Fibroblast of skin of right quadriceps (primary cell): ENCODE results near the gene NECTIN1.

Experiments
- DNase-seq: peaks from one replicate; pipeline ENCODE4 v3.0.0-alpha.2; 2013

NECTIN1 gene

DNA sequence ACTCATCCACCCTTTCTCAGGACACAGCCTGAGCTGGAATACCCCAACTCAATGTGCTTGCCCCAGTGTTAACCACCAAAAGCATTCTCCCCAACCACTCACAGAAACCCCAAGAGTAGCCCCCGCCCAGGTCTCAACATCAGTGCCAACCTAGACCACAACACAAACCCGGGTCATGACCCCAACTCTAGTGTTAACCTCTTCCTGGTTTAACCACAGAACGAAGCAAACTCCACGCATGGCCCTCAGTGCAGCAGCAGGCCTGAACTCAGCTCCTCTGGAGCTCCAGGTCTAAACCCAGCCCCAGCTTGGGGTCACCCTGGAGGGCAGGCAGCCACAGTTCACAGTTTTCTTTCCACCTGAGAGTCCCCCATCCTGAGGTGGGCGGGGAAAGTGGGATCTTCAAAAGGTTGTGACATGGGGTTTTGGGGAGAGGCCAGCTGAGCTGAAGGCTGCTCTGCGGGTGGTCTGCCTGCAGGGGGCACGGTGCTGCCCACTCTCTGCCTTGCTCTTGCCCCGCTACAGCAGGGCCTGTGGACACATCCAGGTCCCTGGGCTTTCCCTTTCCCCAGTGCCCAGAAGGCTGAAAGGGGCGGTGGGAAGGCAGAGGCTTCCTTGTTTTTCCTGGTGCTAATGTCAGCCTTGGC is 37.9 kb downstream of the NECTIN1 start:
- DNase-seq = no peak

DNA sequence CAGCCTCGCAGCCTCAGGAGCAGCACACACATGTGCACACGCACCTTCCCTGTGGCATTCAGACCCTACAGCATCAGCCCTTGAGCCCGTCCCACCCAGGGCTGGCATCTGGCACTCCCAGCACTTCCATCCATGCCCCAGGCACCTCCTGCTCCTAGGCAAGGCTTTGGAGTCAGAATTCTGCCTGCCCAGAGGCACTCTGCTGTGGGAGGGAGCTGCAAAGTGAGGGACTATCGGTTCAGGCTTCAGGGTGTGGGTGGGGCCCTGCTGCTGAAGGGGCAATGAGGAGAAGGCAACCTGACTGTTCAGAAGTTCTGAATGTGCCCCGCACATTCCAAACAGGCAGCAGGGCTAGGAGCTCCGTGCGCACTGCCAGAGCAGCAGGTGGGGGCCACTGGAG is 39.7 kb downstream of the NECTIN1 start:
- DNase-seq = no peak

DNA sequence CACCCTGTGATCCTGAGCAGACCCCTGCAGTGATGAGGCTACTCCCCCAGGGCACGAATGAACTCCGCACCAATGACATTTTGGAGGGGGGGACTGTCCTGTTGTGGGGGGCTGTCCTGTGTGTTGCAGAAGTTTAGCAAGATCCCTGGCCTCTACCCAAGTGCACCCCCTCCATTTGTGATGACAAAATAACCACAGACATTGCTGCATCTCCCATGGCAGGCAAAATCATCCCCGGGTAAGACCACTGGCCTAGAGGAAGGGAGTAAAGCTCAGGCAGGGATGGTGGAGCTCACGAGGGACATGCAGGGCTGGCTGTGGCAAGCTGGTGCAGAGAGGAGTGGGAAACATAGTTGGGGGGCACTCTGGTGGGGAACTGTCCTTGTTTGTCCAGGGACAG is 40.6 kb downstream of the NECTIN1 start:
- no peak for DNase-seq

DNA sequence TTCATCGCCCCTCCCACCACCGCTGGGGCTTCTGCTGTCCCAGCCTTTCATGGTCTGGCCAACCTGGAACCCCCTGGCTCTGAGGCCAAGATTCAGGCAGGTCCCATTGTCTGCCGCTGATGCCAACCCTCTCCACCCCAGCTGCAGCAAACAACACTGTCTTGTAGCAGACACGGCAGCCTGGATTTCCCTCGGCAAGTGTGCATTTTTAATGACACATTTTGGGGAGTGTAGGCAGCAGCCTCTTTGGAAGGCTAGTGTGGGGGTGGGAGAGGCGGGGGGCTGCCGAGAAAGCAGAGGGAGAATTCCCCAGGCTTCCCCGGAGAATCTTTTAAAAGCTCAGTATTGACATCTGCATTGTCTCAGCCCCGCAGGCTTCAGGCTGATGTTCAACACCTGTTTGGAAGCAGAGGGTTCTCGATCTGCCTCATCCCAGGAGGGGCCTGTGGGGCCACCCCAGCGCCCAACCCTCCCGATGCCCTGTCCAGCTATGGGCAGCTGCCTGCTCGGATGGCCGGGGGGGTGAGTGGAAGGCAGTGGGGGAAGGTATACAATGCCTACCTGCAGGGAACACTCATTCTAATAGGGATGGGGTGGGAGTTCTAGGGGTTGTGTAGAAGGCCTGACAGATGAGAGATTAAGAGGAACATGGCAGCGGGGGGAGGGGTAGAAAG is 41.5 kb downstream of the NECTIN1 start:
- DNase-seq = no peak

DNA sequence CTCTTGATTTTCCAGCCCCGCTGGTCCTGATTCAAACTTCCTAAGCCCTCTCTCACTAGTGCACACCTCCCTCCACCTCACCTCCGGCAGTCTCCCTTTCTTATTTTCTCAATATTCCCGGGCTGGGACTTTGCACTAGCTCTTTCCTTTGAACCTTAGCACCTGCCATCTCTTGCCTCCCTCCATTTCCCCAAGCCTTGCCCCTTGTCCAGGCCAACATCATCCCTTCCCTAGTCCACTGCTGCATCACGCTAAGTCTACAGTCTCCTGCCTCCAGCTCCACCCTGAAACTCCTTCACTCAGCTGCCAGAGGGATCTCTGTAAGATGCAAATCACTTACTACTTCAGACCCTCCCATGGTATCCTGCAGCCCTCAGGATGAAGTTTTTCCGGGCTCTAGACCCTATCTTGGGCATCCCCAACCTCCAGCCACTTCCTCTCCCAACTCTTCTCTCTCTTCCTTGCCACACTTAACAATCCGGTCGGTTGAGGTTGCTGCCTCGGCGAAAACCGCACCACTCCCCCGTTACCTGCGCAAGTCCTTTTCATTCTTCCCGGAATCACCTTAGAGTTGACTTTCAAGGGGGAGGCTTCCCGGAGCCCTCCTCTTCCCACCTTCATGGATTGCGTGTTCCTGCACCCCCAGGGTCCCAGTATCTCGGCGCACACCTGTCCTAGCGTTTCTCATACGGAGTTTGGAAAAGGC is 42.7 kb downstream of the NECTIN1 start:
- no peak for DNase-seq

DNA sequence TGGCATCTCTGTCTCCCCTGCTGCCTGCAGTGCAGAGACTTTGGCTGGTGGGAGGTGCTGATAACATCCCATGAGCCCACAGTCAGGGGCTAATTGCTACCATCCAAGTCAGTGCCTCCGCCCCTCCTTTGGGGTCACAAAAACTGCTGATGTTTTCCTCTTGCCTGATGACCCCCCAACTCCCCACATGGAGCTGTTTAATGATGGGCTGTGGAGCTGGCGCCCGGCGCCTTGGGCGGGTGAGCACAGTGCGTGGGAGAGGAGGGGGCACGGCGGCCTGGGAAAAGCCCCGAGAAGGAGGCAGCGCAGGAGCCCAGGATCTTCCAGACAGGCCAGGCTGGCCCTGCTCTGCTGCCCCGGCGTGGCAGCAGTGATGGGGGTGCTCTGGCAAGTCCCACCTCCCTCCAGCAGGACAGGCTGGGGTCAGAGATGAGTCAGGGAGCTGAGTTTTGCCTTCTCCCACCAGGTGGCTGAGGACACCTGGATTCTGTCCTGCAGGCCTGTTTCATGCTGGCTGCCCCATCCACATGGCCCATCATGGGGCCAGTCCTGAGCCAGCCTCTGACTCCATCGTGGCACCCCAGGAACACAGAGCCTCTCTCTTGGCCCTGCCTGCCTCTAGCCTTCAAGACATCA is 43.8 kb downstream of the NECTIN1 start:
- no peak for DNase-seq

DNA sequence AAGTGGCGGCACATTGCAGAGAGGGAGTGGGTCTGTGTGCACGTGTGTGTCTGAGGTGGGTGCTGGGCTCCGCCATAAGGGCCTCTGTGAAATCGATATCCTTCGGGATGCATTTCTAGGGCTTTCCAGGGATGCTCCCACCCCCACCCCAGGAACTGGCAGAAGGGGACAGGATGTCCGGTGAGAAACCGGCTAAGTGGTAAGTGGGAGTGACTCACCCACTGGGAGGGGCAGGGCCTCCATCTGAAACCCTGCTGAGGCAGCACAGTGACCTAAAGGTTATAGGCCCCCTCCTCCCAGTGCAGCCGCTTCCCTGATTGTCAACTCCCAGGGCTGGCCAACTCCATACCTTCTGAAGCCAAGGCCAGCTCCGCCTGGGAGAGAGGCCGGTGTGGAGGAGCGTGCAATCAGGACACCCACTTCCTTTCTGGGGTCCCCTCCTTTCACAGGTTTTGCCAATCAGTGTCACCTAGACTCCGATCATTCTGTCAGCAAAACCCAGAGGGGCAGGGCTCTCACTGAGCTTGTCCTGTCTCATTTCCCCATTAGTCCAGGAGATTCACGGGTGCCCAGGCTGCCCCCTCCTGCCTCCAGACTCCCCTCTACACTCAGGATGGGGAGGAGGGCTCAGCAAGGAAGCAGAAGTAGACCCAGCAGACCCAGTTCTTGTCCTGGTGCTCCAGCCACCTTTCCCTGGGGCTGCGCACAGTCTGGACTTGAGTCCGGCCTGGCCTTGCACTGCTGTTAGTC is 44.5 kb downstream of the NECTIN1 start:
- DNase-seq = peak; percentile 74

DNA sequence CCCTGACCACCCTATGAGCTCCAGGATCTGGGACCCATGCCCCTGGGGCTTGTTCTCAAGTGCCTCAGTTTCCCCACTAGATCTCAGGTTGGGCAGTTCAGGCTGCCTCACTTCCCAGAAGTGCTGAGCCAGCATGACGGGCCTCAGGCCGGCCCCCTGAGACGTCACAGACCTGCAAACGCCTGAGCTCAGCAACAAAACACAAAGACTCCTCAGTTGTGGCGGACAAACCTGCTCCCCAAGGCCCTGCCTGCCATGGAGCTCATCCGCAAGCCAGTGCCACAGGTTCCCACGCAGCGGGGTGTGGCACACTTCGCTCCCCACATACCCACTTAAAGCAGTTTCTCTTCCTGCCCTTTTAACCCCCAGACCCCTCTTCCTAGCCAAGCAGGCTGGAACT is 45.2 kb downstream of the NECTIN1 start:
- no peak for DNase-seq

DNA sequence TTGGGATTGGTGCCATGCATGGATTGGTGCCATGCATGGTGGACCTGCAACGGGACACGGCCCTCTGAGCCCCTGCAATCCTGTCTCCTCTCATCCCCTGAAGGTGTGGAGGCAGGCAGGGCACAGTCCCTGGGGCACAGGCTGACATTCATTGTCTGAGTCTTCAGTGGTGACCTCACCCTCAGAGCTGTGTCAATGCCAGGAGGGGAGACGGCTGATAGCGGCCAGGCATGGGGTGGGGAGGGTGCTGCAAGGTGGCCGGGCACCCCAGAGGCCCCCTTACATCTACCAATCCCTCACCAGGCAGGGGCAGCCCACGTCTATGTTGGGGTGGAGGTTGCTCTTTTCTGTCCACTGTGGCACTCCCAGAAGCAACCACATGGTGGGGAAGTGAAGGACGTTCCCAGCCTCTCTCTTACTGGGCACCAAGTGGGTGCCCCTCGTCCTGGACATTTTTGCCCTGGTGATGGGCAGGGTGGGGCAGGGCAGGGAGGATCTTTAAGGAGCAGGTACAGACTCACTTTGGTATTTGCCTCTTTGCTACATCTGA is 47.6 kb downstream of the NECTIN1 start:
- DNase-seq = no peak

DNA sequence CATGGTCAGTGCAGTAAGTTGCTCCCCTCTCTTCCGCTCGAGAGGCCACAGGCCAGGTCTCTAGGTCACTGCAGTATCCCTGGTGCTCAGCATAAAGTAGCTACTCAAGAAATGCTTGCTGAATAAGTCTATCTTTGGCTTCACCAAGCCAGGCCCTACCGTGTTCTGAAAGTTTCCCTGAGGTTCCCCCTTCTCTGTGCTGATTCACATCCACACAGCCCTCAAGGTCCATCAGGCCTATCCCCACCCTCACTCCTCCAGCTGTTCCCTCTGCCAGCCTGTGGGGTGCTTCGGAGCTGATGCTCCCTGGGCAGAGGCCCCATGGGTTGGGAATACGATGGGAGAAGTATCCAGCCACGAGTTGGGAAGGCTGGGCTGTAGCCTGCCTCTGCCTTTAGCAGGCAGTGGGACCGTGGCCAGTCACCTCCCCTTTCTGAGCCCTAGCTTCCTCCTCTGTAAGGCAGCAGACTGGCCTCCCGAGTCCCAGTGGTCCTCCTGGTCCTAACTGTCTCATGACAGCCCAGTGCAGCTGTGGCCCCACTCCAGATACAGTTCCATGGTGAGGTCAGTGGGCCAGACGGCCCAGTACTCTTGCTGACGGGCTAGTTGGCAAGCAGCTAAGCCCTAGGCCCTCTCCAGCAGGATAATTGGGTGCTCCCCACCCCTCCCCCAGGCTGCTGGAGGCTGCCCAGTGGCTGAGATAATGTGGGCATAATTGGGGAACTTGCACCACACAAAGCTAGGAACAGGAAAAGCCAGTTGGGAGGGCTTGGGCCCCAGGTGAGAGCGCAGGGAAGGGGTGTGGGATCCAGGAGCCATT is 48.2 kb downstream of the NECTIN1 start:
- DNase-seq = no peak

DNA sequence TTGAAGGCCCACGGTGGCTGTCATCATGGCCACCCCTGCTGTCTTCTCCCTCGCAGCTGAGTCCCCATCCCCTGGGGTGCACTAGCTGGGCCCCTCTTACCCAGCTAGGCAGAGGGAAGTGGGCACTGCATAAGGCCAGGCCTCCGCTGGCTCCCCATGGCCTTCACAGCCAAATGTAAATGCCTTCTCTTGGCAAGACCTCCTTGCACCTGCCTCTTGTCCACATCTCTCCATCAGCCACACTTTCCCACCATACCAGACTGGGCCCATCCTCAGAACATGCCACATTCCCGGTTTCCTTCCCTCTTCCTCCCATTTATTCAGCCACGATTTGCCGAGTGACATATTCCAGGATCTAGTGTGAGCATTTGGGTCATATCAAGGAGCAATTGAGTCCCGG is 49.7 kb downstream of the NECTIN1 start:
- DNase-seq = no peak

DNA sequence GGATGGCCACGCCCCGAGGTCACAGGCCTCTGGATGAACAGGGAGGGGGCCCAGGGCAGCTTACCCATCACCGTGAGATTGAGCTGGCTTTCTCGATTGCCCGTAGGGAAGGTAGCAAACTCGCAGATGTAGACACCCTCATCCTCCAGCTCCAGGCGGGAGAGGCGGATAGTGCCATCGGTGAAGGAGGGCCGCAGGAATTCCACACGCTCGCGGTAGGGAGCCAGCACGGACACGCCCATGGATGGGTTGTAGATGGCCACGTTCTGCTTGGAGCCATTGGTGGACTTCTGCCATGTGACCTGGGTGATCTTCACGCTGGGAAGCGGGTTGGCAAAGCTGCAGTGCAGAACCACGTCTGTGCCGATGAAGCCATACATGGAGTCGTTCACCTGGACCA is 50.6 kb downstream of the NECTIN1 start:
- no peak for DNase-seq

DNA sequence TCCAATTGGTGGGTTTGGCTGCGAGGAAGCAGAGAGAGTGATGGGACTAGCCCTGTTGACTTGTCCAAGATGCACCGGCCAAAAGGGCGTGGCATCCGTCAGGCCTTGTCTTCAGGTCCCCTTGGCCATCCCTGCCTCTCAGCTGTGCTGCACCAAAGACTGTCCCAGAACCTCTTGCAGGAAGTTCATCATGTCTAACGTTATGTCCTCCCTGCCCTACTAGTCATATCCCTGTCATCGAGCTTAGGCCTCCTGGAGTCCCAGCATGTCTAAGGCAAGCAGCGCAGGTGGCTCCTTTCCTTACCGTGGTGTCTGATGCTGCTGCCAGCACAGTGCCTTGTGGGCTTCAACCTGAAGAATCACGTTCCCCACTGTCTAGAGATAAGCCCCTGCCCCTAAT is 51.2 kb downstream of the NECTIN1 start:
- DNase-seq = no peak

DNA sequence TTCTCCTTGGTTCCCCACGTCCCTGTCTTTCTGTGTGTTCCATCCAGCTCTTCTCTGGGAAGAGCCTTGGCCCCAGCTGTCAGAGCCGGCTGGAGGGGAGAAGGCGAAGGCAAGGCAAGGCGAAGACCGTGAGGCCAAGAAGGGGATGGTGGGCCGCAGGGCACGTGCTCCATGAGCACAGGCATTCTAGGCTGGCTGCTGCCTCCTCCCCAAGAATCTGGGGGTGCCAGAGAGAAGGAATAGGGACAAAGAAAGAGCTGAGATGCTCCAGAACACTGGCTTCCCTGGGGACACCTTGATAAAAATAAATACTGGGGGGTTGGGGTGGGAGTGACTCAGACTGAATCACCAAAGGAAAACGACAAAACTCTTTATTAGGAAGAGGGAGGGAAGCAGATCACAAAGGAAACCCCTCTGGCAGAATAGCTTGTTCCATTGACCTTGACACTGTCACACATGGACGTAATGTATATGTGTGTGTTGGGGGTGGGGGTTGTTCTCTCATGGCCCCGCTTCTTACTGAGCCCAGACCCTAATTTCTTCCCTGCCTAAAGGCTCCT is 52.5 kb downstream of the NECTIN1 start:
- DNase-seq = peak; percentile 73

DNA sequence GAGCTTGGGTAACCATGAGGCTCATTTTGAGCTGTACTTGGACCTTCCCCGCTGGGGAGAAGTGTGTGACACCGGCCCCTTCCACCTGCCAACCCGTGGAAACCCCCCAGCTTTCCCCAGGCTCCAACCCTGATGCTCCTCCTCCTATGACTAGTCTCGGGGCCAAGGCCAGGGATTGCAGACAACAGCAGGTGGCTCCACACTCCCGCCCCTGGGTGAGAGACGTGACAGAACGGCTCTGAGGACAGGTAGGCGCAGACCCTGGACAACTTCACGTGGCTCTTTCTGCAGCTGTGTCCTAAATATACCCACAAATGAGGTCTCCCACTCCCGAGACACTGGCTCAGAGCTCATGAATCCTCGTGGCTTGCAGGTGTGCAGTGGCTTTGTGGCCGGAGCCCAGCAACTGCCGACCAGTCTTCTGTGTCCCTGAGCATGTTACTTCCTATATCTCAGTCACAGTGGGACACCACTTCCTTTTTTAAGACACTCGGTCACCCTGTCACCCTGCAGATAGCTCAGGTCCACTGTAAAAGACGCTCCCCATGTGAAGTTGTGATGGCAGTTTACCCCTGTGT is 55.2 kb downstream of the NECTIN1 start:
- no peak for DNase-seq

DNA sequence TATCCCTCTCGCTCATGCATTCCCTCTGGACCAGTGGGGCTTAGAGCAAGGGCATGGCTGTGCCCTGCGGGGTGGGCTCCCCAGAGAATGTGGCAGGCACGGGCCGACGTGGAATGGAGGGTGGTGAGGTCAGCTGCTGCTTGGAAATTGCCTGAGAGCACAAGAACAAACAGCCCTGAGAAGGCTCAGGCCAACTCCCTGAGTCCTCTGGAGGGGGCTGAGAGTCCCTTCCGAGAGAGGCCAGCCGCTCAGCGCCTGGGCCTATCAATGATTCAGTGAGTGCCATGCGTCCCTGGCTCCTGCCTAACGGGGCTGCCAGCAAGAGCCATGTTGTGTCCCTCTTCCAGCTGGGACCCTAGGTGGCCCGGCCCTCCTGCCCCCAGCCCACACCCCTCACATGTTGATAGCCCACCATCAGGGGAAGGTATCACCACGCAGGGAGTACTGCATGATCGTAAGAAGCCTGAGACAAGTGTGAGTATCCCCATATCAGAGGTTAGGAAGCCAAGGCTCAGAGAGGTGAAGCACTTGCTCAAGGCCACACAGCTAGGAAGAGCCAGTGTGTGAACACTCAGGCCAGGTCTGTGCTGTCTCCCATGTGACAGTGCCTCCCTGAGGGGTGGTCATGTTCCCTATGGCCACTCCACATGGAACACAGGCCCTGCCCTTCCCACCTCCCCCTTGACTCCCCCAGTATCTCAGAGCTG is 55.8 kb downstream of the NECTIN1 start:
- no peak for DNase-seq

DNA sequence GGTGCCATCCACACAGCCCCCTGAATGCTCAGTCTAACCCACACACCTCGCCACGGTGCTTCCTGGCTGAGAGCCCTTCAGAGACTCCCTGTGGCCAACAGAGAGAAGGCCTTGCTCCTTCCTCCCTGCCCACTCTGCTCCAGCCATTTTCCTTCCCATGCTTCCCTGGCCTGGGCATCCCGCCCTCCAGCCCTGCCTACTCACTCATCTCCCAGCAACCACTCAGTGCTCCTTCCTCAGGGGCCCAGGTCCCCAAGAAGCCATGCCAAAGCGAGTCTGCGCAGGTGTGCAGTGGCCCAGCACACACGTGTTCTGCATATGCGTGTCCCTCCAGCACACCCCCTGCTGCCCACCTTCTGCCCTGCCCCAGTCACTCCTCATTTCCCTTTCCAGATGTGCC is 56.4 kb downstream of the NECTIN1 start:
- DNase-seq = no peak

DNA sequence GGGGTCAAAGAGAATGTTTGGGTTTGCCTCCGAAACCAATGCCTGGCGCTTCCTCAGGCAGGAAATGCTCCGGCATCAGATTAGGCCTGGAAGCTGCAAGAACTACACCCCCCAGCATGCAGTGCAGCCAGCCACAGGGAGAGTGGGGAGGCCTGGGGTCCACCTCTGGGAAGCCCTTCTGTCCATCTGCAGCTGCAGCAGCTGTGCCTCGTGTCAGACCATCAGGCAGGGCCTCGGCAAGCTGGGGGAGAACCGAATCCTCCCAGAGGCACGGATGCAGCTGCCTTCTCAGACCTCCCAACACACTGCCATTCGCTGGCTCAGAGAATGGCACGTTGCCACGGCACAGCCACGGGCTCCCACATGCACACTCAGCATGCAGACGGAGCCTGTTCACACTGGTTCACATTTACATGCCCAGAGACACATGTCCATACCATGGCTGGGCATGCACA is 57.4 kb downstream of the NECTIN1 start:
- DNase-seq = peak; percentile 17

DNA sequence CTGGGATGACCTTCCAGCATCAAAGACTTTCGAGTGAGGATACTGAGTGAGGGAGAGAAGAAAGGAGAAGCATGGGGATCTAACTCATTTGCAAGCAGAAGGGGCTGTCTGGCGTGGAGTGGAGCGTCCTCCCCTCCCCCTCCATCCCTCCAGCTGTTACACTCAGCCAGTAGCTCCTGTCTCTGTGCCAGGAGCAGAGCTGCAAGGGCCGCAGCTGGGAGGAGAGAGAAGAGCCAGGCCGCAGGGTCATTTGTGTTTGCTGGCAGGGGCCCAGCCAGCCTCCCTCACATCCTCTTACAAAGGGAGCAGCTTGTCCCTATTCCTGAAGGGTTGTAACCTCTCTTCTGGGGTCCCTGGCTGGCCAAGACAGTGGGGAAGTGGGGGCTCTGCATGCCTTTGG is 57.9 kb downstream of the NECTIN1 start:
- peak; percentile 61 for DNase-seq

DNA sequence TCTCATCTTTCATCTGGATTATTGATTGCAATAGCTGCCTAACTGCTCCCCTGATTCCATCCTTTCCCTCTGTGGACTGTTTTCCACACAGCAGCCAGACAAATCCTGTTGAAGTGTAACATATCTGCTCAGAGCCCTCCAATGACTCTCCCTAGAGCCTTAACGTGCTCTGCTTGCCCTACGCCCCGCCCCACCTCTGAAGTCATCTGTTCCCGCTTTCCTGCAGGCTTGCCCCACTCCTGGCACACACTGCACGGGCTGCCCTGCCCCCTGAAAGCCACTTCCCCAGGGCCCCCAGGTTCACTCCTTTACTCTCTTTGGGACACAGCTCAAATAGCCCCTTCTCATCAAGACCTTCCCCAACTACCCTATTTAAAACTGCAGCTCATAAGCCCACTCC is 59.5 kb downstream of the NECTIN1 start:
- DNase-seq = no peak
